A172 (cell line): ENCODE measurements around the gene BEST1. TPM values are rescaled to one million over a fixed set of nuclear protein-coding genes. Genes with fewer than 3 reads are reported as not detected.
"Not testable (repeated sequence)": the region's sequence is repeated elsewhere in the genome, so short reads cannot be mapped to it uniquely, and the experiment has no call there.

Source experiments
- DNase-seq: peaks from one replicate; pipeline ENCODE4 v3.0.0-alpha.2; 2015; ENCODE audit warnings: low spot score
- total RNA-seq: library from RNA; depleted of rRNA; stranded (reverse); fragments of >200 nt; shearing (Covaris generic); gene quantifications from 2 replicates; pipeline ENCODE4 v1.2.3, GENCODE V29; 2014

BEST1 gene
- total RNA-seq, 1 experiment from 2014 or later = 1.00 TPM

DNA sequence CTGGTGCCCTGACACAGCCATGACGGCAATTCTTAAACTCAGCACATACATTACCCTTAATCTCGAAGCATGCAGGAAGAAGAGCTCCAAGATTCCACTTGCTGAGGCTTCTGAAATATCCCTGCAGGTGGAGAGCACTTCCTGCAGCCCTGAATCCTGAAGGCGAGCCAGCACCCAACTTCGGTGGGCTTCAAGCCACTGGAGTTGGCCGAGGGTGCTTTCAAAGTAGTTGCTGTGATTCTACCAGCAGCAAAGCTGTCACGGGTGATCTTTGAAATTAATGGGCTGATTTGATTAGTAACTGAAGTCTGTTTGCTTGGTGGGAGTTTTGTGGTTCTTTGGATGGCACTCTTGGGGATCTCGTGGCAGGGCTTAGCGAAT lies 26.3 kb downstream of the BEST1 start:
- no peak for DNase-seq

DNA sequence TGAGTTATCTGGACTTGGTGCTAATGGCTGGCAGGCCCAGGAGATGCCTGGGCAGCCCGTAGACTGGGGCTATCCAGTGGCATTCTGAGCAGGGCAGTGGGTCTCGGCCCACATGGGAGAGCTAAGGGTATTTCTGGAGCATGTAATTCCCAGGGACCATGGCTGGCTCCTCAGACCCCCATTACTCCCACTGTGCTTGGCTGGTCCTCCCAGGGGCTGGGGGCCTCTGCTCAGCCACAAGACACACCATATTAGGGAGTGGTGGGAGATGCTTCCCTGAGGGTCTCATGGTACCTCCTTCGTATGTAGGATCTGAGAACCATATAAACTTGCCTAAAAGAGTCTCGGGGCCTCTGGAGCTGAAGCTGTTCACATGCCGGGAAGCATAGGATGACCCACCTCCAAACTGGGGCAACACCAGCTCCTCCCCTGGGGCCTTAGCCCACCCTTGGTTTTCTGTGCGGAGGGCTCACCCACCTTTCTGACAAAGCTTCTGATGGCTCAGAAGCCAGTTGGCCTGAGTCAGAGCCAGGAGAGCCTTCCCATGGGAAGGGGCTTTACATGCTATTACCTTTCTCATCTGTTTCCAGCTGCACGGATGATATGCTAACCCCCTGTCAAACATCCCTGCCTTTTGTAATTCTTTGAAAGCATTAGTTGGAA lies 26.8 kb downstream of the BEST1 start:
- DNase-seq = no peak

- no peak for DNase-seq
These were observed 28.8 kb downstream of the BEST1 start for GRCh38 chr11:61978703-61979661.

DNA sequence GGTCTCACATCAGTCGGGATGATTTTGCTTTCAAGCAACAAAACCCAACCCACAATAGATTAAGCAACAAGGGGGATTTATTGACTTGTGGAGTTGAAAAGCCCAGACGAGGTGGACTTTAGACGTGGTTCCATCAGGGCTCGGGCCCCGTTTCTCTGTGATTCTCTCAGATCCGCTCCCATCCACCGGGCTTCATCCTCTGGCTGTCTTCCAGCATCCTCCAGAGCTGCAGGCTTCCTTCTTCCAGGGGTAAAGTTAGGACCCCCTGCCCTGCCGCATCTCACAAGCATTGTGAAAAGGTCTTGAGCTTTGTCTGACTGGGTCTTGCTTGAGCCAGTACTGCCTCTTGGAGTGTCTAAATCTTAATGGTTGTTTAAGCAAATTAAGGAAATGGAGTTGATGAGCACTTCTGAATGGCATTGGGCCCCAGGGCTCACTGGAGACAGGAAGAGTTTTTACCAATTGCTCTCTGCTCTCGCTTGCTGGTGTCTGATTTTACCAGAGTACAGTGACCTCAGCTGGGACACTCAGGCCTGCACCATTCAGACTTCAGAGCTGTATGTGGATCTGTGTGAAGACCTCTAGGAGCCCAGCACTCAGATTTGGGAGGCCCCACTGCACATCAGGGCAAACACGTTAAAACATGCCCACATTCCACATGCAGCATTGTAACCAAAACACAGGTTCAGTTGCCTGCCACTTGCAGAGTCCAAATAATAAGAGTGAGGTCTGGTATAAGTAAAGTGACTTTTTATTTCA lies 30.8 kb downstream of the BEST1 start:
- DNase-seq = no peak

- no peak for DNase-seq
These were observed 33.3 kb downstream of the BEST1 start for GRCh38 chr11:61983419-61983818.

- DNase-seq = no peak
These were observed 35.7 kb downstream of the BEST1 start for GRCh38 chr11:61985869-61986268.

GRCh38 chr11:61994981-61995380 lies 44.8 kb downstream of the BEST1 start:
- DNase-seq = no peak

- DNase-seq = no peak
These were observed 46.8 kb downstream of the BEST1 start for GRCh38 chr11:61996933-61997332.

- no peak for DNase-seq
These were observed 49.2 kb downstream of the BEST1 start for GRCh38 chr11:61999141-61999975.

DNA sequence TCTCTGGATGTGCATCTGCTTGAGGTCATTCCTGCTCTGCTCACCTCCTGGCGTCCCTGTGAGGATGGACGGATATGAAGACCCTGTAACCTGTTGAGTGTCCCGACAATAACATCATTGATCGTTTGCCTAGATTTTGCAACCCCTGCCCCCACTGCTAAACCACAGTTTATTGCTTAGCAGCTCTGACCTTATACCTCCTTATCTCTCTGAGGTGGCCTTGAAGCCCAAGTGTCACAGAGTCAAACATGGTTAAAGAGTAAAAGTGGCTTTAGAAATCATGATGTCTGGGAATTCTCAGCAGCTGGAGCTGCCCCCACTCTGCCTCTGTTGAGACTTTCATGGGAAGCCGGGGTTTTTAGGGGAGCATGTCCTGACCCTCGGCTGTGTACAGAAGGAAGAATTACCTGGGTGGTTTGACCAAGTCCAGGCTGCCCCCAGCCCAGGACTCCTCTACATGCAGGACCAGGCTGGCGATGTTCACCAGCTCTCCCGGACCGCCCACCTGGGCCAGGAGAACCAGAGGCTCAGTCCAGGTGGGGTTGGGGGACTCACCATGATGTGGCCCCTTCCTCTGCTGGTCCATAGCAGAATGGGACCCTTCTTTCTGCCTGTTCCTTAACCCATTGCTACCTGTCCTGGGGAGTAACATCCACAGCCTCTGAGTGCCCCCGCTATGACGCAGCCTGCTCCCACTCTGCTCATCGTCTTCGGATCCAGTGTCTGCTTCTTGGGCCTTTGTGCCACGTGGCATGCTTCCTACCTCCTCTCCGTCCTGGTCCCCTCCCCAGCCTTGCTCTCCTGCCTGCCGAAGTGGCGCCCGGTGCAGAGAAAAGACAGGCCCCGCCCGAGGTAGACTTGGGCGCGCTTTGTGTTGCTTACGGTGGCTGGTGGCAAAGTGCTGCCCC lies 50.6 kb downstream of the BEST1 start:
- no peak for DNase-seq

DNA sequence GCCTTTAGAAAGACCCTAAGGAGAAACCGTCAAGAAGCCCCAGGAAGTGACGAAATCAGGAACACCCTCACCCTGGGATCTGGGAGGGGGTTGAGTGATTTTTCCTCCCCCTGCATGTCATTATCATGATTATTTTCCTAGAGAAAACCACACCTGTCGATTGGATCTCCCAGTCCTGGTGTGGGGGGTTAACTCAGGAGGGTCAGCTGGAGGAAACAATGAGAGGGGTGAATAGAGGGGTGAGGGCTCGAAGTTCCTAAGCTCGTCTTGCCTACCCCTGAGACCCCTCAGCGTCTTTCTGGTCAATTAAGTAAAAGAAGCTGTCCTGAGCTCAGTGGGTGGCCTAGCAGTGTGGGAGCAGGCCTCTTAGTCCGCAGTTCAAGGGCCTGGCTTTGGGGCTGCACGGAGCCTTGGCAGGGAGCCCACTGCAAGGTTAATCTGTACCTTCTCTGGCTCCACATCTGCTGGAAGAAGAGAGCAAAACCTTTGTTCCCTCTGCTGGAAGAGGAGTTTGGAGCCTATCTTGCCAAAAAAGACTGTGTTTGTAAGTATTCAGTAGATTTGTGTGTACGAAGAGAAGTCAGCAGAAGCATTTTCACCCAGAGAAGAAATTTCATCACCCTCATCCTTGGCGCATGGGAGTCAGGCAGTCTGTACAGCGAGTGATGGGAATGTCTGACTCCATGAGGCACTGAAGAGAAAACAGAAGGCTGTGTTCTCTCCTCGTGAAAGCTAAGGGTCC lies 51.5 kb downstream of the BEST1 start:
- DNase-seq = no peak

GRCh38 chr11:62002283-62002682 lies 52.1 kb downstream of the BEST1 start:
- DNase-seq = not testable (repeated sequence)

GRCh38 chr11:62004473-62004872 lies 54.3 kb downstream of the BEST1 start:
- DNase-seq = peak; percentile 64

DNA sequence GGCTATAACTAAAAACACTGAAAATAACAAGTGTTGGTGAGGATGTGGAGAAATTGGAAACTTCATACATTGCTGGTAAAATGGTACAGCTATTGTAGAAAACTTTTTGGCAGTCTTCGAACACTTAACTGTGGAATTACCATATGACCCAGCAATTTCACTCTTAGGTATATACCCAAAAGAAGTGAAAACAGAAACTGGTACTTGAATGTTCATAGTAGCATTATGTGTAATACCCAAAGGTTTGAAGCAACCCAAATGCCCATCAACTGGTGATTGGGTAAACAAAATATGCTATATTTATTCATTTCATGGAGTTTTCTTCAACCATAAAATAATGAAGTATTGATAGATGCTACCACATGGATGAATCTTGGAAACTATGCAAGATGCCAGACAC lies 58.0 kb downstream of the BEST1 start:
- DNase-seq = no peak

DNA sequence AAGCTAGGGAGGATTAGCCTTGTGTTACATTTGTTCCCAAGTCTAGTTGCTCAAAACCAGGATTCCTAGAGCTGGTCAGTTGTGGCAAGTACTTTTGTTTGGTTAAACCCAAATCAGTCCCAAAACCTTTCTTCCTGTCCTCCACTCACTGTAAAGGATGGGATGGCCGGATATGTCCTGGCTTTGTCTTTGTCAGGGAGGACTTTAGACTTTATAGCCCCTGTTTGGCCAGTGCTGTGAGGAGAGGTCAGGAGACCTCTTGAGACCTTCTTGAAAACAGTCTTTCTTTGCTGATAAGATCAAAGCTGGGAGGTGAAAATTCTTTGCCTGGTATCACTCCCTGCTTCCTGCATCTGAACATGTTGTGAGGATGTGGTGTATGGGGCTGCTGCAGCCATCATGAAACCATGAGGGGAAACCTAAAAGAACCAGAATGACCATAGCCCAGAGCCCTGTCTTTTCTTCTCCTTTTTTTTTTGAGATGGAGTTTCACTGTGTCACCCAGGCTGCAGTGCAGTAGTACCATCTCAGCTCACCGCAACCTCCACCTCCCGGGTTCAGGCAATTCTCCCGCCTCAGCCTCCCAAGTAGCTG lies 60.9 kb downstream of the BEST1 start:
- no peak for DNase-seq

DNA sequence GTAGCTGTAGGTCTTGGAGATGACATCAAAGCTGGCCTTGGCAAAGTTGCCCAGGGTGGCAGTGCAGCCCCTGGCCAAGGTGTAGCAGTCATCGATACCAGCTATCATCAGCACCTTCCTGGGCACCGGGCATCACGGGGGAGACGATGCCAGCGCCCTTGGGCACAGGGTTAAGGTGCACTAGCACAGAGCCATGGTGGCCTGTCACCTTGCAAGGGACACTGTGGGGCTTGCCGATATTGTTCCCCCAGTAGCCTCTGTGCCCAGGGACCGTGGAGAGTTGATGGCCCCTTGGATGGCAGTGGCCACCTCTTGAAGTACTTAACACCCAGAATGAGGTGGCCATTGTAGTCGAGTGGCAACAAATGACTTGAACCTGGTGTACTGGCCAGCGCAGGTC lies 61.7 kb downstream of the BEST1 start:
- DNase-seq = no peak

GRCh38 chr11:62012451-62012831 lies 62.3 kb downstream of the BEST1 start:
- DNase-seq = peak; percentile 64

DNA sequence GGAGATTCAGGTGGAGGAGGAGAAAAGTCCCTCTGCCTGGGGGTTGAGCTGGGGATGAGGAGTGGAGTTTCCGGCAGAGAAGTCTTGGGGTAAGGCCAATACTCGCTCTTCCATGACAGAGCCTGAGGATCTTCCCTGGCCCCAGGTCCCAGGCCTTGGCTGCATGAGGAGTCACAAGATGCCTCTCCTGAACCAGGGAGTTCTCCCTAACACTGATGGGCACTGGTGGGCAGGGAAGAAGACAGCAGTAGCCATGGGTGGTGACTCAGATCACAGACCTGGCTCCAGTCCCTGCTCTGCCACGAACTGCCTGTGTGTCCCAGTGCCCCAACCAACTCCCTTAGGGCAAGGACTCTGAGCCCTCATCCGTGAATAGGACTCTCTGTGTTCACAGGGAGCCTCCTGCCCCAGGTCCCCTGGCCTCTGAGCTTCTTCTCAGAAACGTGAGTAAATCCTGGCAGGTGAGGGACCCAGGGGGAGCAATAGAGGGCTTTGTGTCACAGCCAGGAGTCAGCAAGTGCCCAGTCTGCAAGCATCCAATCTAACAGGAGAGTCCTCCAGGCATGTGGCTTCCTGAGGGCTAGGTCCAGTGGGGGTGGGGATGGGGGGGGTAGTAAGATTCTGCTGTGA lies 62.8 kb downstream of the BEST1 start:
- peak; percentile 75 for DNase-seq
